22Rv1 (cell line): ENCODE data around the gene FGGY.

ENCODE experiments used
- CTCF ChIP-seq: fragments of 450-650 bp; IDR thresholded peaks from 2 replicates; pipeline ENCODE4 v1.5.1; 2017; ENCODE audit warnings: mild to moderate bottlenecking
- ZFX ChIP-seq: fragments of 450-650 bp; IDR thresholded peaks from 2 replicates; pipeline ENCODE4 v1.6.1; 2017; ENCODE audit warnings: antibody characterized with exemption, borderline replicate concordance

GRCh38 chr1:59544615-59545293 lies 247.9 kb downstream of the FGGY start:
- no peak for TF ChIP-seq CTCF
- no peak for TF ChIP-seq ZFX
